ENCODE data around the gene LMNTD2. TPM values are rescaled to one million over a fixed set of nuclear protein-coding genes. Genes with fewer than 3 reads are reported as not detected.

The LMNTD2 gene
- total and polyA plus RNA-seq, 2 of the 13 experiments (the other 11 are each of a cell fraction or from before 2014, with no cell fraction given): 1.1 to 3.1 TPM

- no peak for TF ChIP-seq SMC3 (IDR thresholded peaks at IDR 0.05; ENCODE audit: low read length)
- peak; percentile 58 for TF ChIP-seq RXRA (CRISPR knock-in tag; IDR thresholded peaks at IDR 0.05)
- no peak for TF ChIP-seq GZF1 (CRISPR knock-in tag; IDR thresholded peaks at IDR 0.05)
- TF ChIP-seq GLMP (CRISPR knock-in tag; IDR thresholded peaks at IDR 0.05; ENCODE audit: borderline replicate concordance): no peak
- no peak for TF ChIP-seq BCL3 (CRISPR knock-in tag; IDR thresholded peaks at IDR 0.05)
- no peak for TF ChIP-seq ZNF552 (CRISPR knock-in tag; IDR thresholded peaks at IDR 0.05; ENCODE audit: borderline replicate concordance)
- TF ChIP-seq POLR2AphosphoS5 (IDR thresholded peaks at IDR 0.05; ENCODE audit: low read depth, low read length): no peak
- TF ChIP-seq ZNF367 (CRISPR knock-in tag; IDR thresholded peaks at IDR 0.05; ENCODE audit: borderline replicate concordance): no peak
- TF ChIP-seq, protein P1, sequence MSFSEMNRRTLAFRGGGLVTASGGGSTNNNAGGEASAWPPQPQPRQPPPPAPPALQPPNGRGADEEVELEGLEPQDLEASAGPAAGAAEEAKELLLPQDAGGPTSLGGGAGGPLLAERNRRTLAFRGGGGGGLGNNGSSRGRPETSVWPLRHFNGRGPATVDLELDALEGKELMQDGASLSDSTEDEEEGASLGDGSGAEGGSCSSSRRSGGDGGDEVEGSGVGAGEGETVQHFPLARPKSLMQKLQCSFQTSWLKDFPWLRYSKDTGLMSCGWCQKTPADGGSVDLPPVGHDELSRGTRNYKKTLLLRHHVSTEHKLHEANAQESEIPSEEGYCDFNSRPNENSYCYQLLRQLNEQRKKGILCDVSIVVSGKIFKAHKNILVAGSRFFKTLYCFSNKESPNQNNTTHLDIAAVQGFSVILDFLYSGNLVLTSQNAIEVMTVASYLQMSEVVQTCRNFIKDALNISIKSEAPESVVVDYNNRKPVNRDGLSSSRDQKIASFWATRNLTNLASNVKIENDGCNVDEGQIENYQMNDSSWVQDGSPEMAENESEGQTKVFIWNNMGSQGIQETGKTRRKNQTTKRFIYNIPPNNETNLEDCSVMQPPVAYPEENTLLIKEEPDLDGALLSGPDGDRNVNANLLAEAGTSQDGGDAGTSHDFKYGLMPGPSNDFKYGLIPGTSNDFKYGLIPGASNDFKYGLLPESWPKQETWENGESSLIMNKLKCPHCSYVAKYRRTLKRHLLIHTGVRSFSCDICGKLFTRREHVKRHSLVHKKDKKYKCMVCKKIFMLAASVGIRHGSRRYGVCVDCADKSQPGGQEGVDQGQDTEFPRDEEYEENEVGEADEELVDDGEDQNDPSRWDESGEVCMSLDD (CRISPR knock-in tag; IDR thresholded peaks at IDR 0.05; ENCODE audit: borderline replicate concordance): no peak
- TF ChIP-seq ZNF629 (CRISPR knock-in tag; conservative IDR thresholded peaks at IDR 0.05): no peak
- 0 out of 2 replicates have a peak, but pooled peaks have one; percentile 29 for TF ChIP-seq SAP130 (CRISPR knock-in tag; IDR thresholded peaks at IDR 0.05; ENCODE audit: low read depth)
- no peak for TF ChIP-seq FIP1L1 (IDR thresholded peaks at IDR 0.05; ENCODE audit: borderline replicate concordance, insufficient read depth, low read depth, low read length)
- TF ChIP-seq ZNF558 (CRISPR knock-in tag; IDR thresholded peaks at IDR 0.05; ENCODE audit: borderline replicate concordance): no peak
- no peak for TF ChIP-seq ZBTB4 (CRISPR knock-in tag; IDR thresholded peaks at IDR 0.05; ENCODE audit: borderline replicate concordance)
Measured at GRCh38 chr11:573146-573759, 12.7 kb upstream of the LMNTD2 start (continued).

Measured in HepG2 (cell line).